HepG2 (cell line): Measurements from ENCODE around the gene CACNA1C. TPM values are rescaled to one million over a fixed set of nuclear protein-coding genes. Genes with fewer than 3 reads are reported as not detected.

ENCODE experiments used
- ATAC-seq: fragments of 200-7000 bp; cut with Tn5 transposase; 3 replicates; pipeline ENCODE4 v1.9.1; 2020; ENCODE audit warnings: mild to moderate bottlenecking, moderate library complexity
- BruUV-seq: library from RNA; stranded (reverse); fragments of 400-500 nt; replicated peaks from 2 replicates; lab custom pipeline; 2021; lab: Mats Ljungman, UMichigan
- CTCF ChIA-PET: fragments of 300-600 bp; formaldehyde crosslinking; extraction: SDS; loops from one replicate; lab custom pipeline; 2021; ENCODE audit warnings: low total read pairs, inconsistent platforms, low intra/inter-chr PET ratio; lab: Yijun Ruan, JAX
- POLR2A ChIA-PET: fragments of 350-600 bp; sonication (Branson Sonifier 250); formaldehyde crosslinking; loops from one replicate; lab custom pipeline; 2020; ENCODE audit warnings: antibody characterized with exemption, inconsistent platforms; lab: Yijun Ruan, JAX
- DNase-seq: peaks from one replicate; pipeline ENCODE4 v3.0.0-alpha.2; 2015; ENCODE audit warnings: low spot score
- FAIRE-seq: peaks from 3 replicates; lab custom pipeline; 2011; peaks lifted over from hg19 to GRCh38; lab: Jason Lieb, UNC
- H2AFZ ChIP-seq: one replicate; pipeline ENCODE4 v1.6.1; 2011; ENCODE audit warnings: low read length, inconsistent platforms
- H3K27ac ChIP-seq: fragments of 300-600 bp; 3 replicates; pipeline ENCODE4 v1.8.0; 2011; ENCODE audit warnings: mixed run types, mild to moderate bottlenecking, mixed read lengths, low read length, inconsistent platforms; ENCODE audit not compliant: insufficient read depth; ENCODE audit errors: extremely low read length
- H3K27me3 ChIP-seq, 2 experiments: fragments of 200-600 bp in 1 of 2; 2 replicates in 1 of 2; 3 replicates in 1 of 2; pipeline versions ENCODE4 v1.6.0 to v1.8.0; 2011; ENCODE audit warnings: low read length in 2 of 2, mild to moderate bottlenecking in 2 of 2, moderate library complexity in 2 of 2, inconsistent platforms in 1 of 2; ENCODE audit not compliant: insufficient read depth in 2 of 2, control insufficient read depth in 1 of 2
- H3K36me3 ChIP-seq, 2 experiments: fragments of 200-600 bp in 1 of 2; replicated peaks in 1 of 2; 2 replicates in 1 of 2; 3 replicates in 1 of 2; pipeline versions ENCODE4 v1.5.1 to v1.8.0; 2011; ENCODE audit warnings: low read length in 2 of 2, inconsistent platforms in 1 of 2; ENCODE audit not compliant: insufficient read depth in 2 of 2, control insufficient read depth in 1 of 2
- H3K4me1 ChIP-seq: 2 replicates; pipeline ENCODE4 v1.5.1; 2012; ENCODE audit warnings: low read length, inconsistent platforms; ENCODE audit not compliant: insufficient read depth
- H3K4me2 ChIP-seq: 2 replicates; pipeline ENCODE4 v1.6.0; 2011; ENCODE audit warnings: low read depth, low read length, inconsistent platforms
- H3K4me3 ChIP-seq, 3 experiments: fragments of 200-600 bp in 1 of 3; sonication (generic), shearing (Covaris generic) in 1 of 3; replicated peaks in 1 of 3; 2 replicates each; pipeline ENCODE4 v1.5.1; 2011 to 2016; ENCODE audit warnings: low read length in 3 of 3, inconsistent platforms in 2 of 3, low read depth in 2 of 3, mild to moderate bottlenecking in 2 of 3, control low read depth in 1 of 3, mixed read lengths in 1 of 3; ENCODE audit not compliant: insufficient read depth in 1 of 3
- H3K79me2 ChIP-seq: one replicate; pipeline ENCODE4 v1.6.1; 2011; ENCODE audit warnings: low read length, inconsistent platforms; ENCODE audit not compliant: insufficient read depth
- H3K9ac ChIP-seq: 2 replicates; pipeline ENCODE4 v1.6.0; 2011; ENCODE audit warnings: mild to moderate bottlenecking, low read depth, low read length, inconsistent platforms; ENCODE audit not compliant: insufficient read depth
- H3K9me3 ChIP-seq: 2 replicates; pipeline ENCODE4 v1.5.1; 2012; ENCODE audit warnings: mild to moderate bottlenecking, low read length
- H4K20me1 ChIP-seq: 2 replicates; pipeline ENCODE4 v1.6.0; 2011; ENCODE audit warnings: inconsistent platforms, mild to moderate bottlenecking, low read length, moderate library complexity; ENCODE audit not compliant: insufficient read depth
- ARNT ChIP-seq: fragments of 450-650 bp; IDR thresholded peaks from 2 replicates; pipeline ENCODE4 v1.6.1; 2017
- ASH2L ChIP-seq: fragments of 300-600, 200-600 bp; sonication (generic); IDR thresholded peaks from 2 replicates; pipeline ENCODE4 v1.7.0; 2017; ENCODE audit warnings: low read depth, mild to moderate bottlenecking, moderate library complexity, mixed read lengths, low read length; ENCODE audit not compliant: insufficient read length
- CTCF ChIP-seq: sonication (generic); formaldehyde crosslinking; IDR thresholded peaks from 2 replicates; pipeline ENCODE4 v1.5.0; 2020; ENCODE audit warnings: mild to moderate bottlenecking, missing genetic modification reagents, moderate library complexity
- GTF3A ChIP-seq: sonication (generic); formaldehyde crosslinking; conservative IDR thresholded peaks from 2 replicates; pipeline ENCODE4 v1.4.0; 2020; ENCODE audit warnings: mild to moderate bottlenecking, missing genetic modification reagents
- KDM5A ChIP-seq: fragments of 200-600 bp; sonication (generic); IDR thresholded peaks from 2 replicates; pipeline ENCODE4 v1.7.0; 2018; ENCODE audit warnings: antibody characterized with exemption, mild to moderate bottlenecking, low read length, borderline replicate concordance
- KMT2A ChIP-seq: sonication (generic); formaldehyde crosslinking; IDR thresholded peaks from 2 replicates; pipeline ENCODE4 v1.4.0; 2020; ENCODE audit warnings: missing genetic modification reagents
- MAX ChIP-seq: IDR thresholded peaks from 2 replicates; pipeline ENCODE4 v1.6.1; 2012; ENCODE audit warnings: inconsistent platforms
- NCOR1 ChIP-seq: fragments of 200-600 bp; sonication (generic); IDR thresholded peaks from 2 replicates; pipeline ENCODE4 v1.7.0; 2017; ENCODE audit warnings: antibody characterized with exemption, low read length, borderline replicate concordance
- PRMT3 ChIP-seq: sonication (generic); formaldehyde crosslinking; IDR thresholded peaks from 2 replicates; pipeline ENCODE4 v1.8.1; 2022; ENCODE audit warnings: low read depth, mild to moderate bottlenecking, moderate library complexity, missing genetic modification reagents, borderline replicate concordance
- RFX5 ChIP-seq: IDR thresholded peaks from 2 replicates; pipeline ENCODE4 v1.6.1; 2011; ENCODE audit warnings: low read depth, low read length, improper control_type of control experiment
- SETDB1 ChIP-seq: sonication (generic); formaldehyde crosslinking; IDR thresholded peaks from 2 replicates; pipeline ENCODE4 v1.5.1; 2020; ENCODE audit warnings: missing genetic modification reagents, mild to moderate bottlenecking, borderline replicate concordance
- SNAI1 ChIP-seq: sonication (generic); formaldehyde crosslinking; IDR thresholded peaks from 2 replicates; pipeline ENCODE4 v1.5.0; 2020; ENCODE audit warnings: mild to moderate bottlenecking, missing genetic modification reagents, borderline replicate concordance
- SP140L ChIP-seq: sonication (generic); formaldehyde crosslinking; IDR thresholded peaks from 2 replicates; pipeline ENCODE4 v1.4.0; 2020; ENCODE audit warnings: missing genetic modification reagents, borderline replicate concordance
- TFDP2 ChIP-seq: sonication (generic); formaldehyde crosslinking; IDR thresholded peaks from 2 replicates; pipeline ENCODE4 v1.4.0; 2020; ENCODE audit warnings: missing genetic modification reagents
- THAP11 ChIP-seq: IDR thresholded peaks from 2 replicates; pipeline ENCODE4 v1.6.1; 2016; ENCODE audit warnings: missing biosample characterization, missing genetic modification reagents
- THYN1 ChIP-seq: sonication (generic); formaldehyde crosslinking; IDR thresholded peaks from 2 replicates; pipeline ENCODE4 v1.8.1; 2023; ENCODE audit warnings: low read depth, mild to moderate bottlenecking, moderate library complexity, missing genetic modification reagents, borderline replicate concordance
- U2AF2 ChIP-seq: fragments of 200-400 bp; formaldehyde crosslinking; IDR thresholded peaks from 2 replicates; pipeline ENCODE4 v1.6.1; 2017; ENCODE audit warnings: low read depth, mild to moderate bottlenecking, low read length
- ZBTB43 ChIP-seq: sonication (generic); formaldehyde crosslinking; conservative IDR thresholded peaks from 2 replicates; pipeline ENCODE4 v1.4.0; 2020; ENCODE audit warnings: missing genetic modification reagents
- ZBTB7B ChIP-seq: sonication (generic); formaldehyde crosslinking; IDR thresholded peaks from 2 replicates; pipeline ENCODE4 v1.4.0; 2020; ENCODE audit warnings: missing genetic modification reagents
- ZFP36 ChIP-seq: fragments of 150-350 bp; IDR thresholded peaks from 2 replicates; pipeline ENCODE4 v1.6.1; 2018; ENCODE audit warnings: borderline replicate concordance, low read length, low read depth; ENCODE audit not compliant: partially characterized antibody
- whole genome bisulfite sequencing: methylation state at CpG from one replicate; pipeline ENCODE4 v1.1.6; 2017; ENCODE audit warnings: low lambda C conversion rate; 5-methylcytosine and 5-hydroxymethylcytosine counted together
- in situ Hi-C: cut with HindIII; loops from 2 replicates; pipeline ENCODE4 v1.10.0; 2017; ENCODE audit warnings: low pct_unique_long_range_greater_than_20kb; ENCODE audit not compliant: extremely low pct_ligation_motif_present
- intact Hi-C: fragments of 100-400 bp; cut with micrococcal nuclease; formaldehyde crosslinking; loops from one replicate; pipeline ENCODE4 v1.10.0; 2022; ENCODE audit not compliant: unreplicated experiment
- polyA plus RNA-seq, 8 experiments: library from polyadenylated mRNA; depleted of rRNA in 3 of 8; stranded (reverse) in 7 of 8; unstranded in 1 of 8; fragments of >200 nt; fragmentation: Illumina TruSeq in 4 of 8; extraction: Trizol in 4 of 8; gene quantifications; 2 replicates each; pipeline versions ENCODE4 v1.2.1 to v1.2.3, GENCODE V29; 2011 to 2016; ENCODE audit warnings: low read depth in 4 of 8, missing spikeins in 1 of 8, mixed read lengths in 1 of 8; ENCODE audit not compliant: insufficient read depth in 1 of 8
- total RNA-seq, 5 experiments: library from RNA; depleted of rRNA; stranded (reverse); fragments of >200 nt; fragmentation: Illumina TruSeq; extraction: Trizol; gene quantifications; 2 replicates each; pipeline ENCODE4 v1.2.3, GENCODE V29; 2016; ENCODE audit warnings: low read depth in 1 of 5

The CACNA1C gene
- total and polyA plus RNA-seq, 2 of the 13 experiments (the other 11 are each of a cell fraction or from before 2014, with no cell fraction given): not detected

GRCh38 chr12:2504577-2504976, 451.8 kb downstream of the CACNA1C start (continued):
- no peak for TF ChIP-seq SNAI1 (CRISPR knock-in tag)
- TF ChIP-seq U2AF2: no peak
- TF ChIP-seq ZBTB7B (CRISPR knock-in tag): no peak
- TF ChIP-seq KDM5A: no peak
- no peak for TF ChIP-seq ZFP36
- no peak for TF ChIP-seq SP140L (CRISPR knock-in tag)
- no peak for TF ChIP-seq CTCF
- no peak for TF ChIP-seq SETDB1
- no peak for TF ChIP-seq PRMT3 (CRISPR knock-in tag)

DNA sequence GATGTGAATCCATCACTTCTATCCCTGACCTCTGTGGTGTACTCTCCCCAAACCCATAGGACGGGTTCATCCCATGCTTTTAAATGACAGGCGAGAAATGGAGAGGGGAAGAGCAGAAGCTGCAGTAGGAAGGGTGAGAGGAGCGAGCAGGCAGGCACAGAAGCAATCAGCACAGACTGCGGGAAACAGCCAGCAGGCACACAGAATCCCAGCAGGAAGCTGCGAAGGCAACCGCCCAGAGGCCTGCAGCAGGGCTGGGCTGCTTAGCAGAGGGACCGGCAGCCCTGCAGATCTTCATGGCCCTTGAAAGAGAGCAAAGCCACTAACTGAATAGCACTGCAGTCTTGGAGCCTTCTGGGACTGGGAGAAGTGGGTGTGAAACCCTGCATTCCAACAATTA, 455.0 kb downstream of the CACNA1C start:
- 15% methylated on average over 7 of the region's 7 CpGs for whole genome bisulfite sequencing
- Histone ChIP-seq H3K79me2 (no peaks in the 10 kb centered on the region), H3K36me3 (no peaks in the 10 kb centered on the region), H3K4me2 (no peak overlapping the region), H3K9ac (no peak overlapping the region), H3K27ac (no peak overlapping the region), H2AFZ (no peak overlapping the region), H4K20me1 (no peaks in the 10 kb centered on the region), H3K9me3 (no peaks in the 10 kb centered on the region), H3K27me3 (peaks cover 4 to 50% of the 10 kb centered on the region in 2 experiments; a peak in 4 of 5 replicates), H3K4me3 (no peak overlapping the region), H3K4me1 (no peaks in the 10 kb centered on the region)
- no TSS peak for BruUV-seq
- DNase-seq: no peak
- intact Hi-C loops: no loop called here
- POLR2A ChIA-PET: no interaction called here
- FAIRE-seq: no peak
- in situ Hi-C loops: no loop called here
- ATAC-seq: no peak
- TF ChIP-seq ARNT: no peak
- no peak for TF ChIP-seq THAP11 (CRISPR knock-in tag)
- TF ChIP-seq KMT2A (CRISPR knock-in tag): no peak
- no peak for TF ChIP-seq TFDP2 (CRISPR knock-in tag)
- no peak for TF ChIP-seq MAX
- TF ChIP-seq THYN1 (CRISPR knock-in tag): no peak
- no peak for TF ChIP-seq RFX5
- no peak for TF ChIP-seq ZBTB43 (CRISPR knock-in tag)
- TF ChIP-seq GTF3A (CRISPR knock-in tag): no peak
- TF ChIP-seq NCOR1: no peak
- no peak for TF ChIP-seq ASH2L
- CTCF ChIA-PET: no interaction called here
